Measurements from ENCODE around the gene SUMO1.
"Not testable (repeated sequence)": the region's sequence is repeated elsewhere in the genome, so short reads cannot be mapped to it uniquely, and the experiment has no call there.

The SUMO1 gene

DNA sequence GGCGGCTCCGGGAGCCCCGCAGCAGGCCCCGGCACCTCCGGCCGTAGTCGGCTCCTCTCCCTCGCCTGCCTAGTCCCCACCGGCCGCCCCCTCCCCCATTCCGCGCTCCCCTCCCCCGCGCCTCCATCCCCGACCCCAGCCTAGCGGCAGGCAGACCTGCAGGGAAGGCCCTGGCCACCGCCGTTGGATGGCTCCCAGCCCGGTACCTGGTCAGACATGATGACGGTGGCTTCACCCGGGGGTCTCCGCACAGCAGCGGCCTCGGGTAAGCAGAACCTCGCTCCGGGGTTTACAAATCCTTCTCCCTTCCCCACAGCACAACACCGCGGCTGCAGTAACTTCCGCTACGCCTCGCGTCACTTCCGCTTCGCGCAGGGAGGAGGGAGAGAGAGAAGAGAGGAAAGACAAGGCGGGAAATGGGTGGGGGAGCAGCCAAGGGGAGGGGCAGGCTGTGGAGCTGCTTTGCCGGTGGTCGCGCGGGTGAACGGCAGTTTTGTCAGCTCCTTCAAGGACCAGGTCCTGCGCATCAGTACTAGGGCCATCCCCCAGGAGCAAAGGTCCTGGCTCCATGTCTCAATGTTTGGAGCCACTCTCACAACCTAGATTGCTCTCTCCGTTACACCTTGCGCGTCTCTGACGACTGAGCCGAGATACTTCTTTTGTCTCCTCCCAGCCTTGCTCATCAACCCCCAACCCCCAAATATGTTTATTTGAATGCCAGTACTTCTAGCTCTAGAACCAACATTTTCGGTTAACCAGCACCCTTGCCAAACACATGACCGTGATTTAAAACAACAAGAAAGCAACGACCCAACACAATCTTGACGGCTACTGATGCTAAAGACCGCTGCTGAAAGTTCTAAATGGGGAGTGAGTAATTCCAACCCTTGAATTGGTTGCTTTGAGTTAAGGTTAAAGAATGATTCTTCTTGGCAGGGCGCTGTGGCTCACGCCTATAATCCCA lies at the start of gene SUMO1:
TSS of gene SUMO1 (minus strand) at position 364 of the 964 bp plus-strand sequence. CDS start at position 218, 146 bp downstream.
- DNase-seq (ENCODE audit: low read depth, low spot score), result peak; percentile 97

DNA sequence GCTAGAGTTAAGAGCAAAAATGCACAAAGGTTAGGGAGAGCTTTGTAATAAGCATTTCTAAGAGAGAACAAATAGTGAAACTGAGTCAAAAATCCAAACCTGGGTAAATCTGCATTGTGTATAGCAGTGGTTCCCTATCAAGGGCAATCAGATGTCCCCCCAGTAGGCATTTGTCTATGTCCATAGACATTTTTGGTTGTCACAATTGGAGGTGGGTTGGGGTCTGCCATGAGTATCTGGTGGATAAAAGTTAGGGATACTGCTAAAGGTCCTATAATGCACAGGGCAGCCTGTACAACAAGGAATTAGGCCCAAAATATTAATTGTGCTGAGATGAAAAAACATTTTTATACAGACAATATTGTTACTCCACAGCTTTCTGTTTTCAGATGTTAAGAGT lies 48.2 kb upstream of the SUMO1 start:
- no peak for DNase-seq (ENCODE audit: low read depth, low spot score)

DNA sequence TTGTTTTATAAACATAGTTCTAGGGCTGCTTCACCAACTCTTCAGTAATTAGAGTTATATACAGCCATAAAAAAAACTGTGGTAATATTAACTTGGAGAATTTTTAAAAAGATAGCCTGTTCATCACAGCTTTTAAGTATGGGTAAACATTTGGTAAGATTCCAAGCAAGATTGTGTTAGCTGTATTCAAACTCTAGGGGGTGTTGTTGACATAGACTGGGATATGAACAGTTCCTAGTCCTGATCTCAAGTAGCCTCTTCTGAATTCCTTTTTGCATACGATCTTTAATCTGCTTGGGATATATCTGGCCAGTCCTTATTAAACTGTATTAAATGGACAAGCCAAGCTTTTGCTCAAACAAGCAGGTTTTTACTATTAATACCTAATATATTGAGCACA lies 40.5 kb upstream of the SUMO1 start:
- no peak for DNase-seq (ENCODE audit: low read depth, low spot score)

DNA sequence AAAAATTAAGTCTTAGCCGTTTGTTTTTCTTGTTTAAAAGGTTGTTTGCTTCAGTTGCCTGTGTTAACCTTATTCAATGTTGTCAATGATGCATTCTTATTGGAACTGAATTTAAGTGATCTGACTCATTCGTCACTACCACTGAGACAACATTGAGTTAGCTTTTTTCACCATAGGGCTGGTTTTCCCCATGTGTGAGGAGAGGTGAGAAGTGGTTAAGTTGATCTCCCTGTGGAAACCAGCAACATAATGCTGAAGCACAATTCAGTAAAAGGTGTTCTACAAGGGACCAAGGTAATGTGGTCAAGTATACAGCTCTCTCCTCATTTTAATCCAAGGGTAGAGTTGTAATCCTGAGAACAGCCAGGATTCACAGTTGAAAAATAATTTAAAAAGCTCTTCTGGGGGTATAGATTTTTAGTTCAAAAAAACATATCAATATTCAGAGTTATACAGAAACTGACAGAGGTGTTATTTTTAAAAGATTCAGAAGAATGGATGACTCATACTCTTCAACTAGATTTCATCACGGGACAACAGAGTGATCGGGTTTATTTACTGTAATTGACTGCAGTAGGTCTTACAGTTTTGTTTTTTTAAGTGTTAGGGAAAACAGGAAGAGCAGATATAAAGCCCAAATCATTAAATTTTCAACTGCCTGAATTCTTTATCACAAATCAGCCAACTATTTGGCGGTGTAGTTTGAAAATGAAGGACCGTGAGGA lies 39.8 kb upstream of the SUMO1 start:
- no peak for DNase-seq (ENCODE audit: low read depth, low spot score)

DNA sequence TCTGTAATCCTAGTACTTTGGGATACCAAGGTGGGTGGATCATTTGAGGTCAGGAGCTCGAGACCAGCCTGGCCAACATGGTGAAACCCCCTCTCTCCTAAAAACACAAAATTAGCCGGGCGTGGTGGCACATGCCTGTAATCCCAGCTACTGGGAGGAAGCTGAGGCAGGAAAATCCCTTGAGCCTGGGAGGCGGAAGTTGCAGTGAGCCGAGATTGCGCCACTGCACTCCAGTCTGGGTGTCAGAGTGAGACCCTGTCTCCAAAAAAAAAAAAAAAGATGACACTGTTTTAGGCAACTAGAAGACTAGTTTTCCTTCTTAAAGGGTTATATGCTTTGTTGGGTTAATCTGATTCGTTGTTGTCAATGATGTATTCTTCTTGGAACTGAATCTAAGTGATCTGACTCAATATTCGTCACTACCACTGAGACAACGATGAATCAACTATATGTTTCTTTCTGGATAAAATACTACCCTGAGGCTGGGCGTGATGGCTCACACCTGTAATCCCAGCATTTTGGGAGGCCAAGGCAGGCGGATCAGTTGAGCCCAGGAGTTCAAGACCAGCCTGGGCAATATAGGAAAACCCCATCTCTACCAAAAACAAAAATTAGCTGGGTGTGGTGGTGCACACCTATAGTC lies 37.8 kb upstream of the SUMO1 start:
- DNase-seq (ENCODE audit: low read depth, low spot score), result not testable (repeated sequence)

DNA sequence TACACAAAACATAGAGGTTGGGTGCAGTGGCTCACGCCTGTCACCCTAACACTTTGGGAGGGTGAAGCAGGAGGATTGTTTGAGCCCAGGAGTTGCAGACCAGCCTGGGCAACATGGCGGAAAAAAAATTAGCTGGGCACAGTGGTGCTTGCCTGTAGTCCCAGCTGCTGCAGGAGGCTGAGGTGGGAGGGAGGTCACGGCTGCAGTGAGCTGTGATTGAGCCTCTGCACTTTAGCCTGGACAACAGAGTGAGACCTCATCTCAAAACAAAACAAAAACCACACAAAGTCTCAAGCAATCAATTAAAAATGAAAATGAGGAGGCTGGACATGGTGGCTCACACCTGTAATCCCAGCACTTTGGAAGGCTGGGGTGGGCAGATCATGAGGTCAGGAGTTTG lies 32.1 kb upstream of the SUMO1 start:
- peak; percentile 38 for DNase-seq (ENCODE audit: low read depth, low spot score)

DNA sequence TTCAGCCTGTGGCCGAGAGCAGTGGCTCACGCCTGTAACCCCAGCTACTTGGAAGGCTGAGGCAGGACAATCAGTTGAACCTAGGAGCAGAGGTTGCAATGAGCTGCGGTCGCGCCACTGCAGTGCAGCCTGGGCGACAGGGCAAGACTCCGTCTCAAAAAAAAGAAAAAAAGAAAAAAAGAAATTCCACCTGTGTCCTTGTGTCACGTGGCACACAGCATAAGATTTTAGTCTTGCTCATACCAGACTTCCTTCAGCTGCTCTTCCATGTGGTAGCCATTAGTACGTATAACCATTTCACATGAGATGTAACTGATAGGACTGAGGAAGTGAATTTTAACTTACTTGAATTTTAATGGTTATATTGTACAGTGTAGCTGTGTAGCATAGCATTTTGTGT lies 31.2 kb upstream of the SUMO1 start:
- peak; percentile 53 for DNase-seq (ENCODE audit: low read depth, low spot score)

DNA sequence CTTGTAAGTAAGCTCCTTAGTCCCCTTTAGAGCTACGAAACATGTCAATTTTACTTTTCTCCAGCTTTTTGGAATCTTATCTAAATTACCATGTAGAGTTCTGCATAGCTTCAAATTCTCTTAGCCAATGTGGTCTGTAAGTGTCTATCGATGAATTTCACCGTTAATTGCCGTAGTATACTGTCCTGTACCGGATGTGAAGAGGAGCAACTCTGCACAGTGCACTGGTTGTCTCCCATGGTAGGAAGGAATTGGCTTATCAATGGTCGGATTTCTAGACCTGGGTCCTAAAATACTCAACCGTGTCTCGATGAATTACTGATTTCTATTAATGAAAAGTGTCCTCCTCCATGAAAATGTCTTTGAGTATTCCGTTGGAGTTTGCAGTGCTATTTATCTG lies 29.1 kb upstream of the SUMO1 start:
- no peak for DNase-seq (ENCODE audit: low read depth, low spot score)

DNA sequence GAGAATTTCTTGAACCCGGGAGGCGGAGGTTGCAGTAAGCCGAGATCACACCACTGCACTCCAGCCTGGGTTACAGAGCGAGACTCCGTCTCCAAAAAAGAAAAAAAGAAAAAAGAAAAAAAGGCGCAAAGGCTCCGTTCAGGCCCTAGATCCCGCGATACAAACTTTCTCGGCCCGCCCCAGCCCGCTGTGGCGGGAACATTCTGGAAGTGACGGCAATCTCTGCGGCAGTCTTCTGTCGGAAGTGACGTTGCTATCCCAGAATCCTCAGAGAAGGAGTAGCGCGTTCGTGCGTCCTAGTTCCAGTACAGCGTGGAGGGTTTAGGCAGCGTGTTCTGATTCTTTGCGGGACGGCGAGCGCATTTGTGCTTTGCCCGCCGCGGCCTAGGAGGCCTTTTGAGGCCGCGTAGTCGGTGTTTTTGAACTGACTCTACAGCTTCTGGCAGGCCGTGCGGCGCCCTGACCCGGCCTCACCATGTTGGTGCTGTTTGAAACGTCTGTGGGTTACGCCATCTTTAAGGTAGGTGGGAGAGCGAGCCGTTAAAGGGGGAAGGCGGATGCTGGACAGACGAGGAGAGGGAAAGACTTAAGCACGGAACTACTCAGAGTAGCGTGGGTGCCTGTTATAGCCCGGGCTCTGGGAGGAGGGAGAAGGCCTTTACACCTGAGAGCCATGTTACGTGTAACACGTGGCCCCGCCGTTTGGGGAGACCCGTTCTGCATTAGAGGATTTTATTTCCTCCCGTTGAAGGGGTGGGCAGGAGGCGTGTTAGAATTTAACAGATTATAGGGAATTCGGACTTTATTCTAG lies 27.3 kb upstream of the SUMO1 start, which contains the start of gene NOP58:
TSS of gene NOP58 (plus strand) at position 297 of the 811 bp plus-strand sequence. CDS start at position 476, 179 bp downstream.
- DNase-seq (ENCODE audit: low read depth, low spot score), result peak; percentile 96

DNA sequence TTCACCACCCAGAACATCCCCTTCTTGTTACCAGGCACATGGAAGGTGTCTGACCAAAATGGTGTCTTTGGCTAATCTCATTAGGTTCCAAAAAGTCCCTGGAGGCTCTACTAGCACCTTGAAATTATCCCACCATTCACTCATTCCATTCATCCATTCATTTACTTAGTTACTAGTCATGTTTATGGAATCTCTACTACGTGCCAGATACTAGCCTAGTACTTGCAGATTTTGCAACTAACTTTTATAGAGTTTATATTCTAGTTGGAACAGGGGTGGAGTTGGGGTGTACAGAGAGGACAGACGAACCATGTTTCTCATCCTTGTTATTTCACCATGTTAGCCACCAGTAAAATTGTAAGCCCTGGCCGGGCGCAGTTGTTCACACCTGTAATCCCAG lies 23.1 kb upstream of the SUMO1 start:
- DNase-seq (ENCODE audit: low read depth, low spot score), result no peak

DNA sequence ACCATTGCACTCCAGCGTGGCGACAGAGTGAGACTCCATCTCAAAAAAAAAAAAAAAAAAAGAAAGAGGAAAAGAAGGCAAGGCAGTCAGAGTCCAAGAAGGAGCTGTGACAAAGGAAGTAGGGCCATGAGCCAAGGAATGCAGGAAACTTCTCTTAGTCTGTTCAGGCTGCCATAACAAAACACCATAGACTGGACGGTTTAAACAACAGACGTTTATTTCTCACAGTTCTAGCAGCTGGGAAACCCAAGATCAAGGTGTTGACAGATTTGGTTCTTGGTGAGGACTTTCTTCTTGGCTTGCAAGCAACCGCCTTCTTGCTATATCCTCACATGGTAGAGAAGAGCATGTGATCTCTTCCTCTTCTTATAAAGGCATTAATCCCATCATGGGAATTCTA lies 13.1 kb upstream of the SUMO1 start:
- no peak for DNase-seq (ENCODE audit: low read depth, low spot score)

DNA sequence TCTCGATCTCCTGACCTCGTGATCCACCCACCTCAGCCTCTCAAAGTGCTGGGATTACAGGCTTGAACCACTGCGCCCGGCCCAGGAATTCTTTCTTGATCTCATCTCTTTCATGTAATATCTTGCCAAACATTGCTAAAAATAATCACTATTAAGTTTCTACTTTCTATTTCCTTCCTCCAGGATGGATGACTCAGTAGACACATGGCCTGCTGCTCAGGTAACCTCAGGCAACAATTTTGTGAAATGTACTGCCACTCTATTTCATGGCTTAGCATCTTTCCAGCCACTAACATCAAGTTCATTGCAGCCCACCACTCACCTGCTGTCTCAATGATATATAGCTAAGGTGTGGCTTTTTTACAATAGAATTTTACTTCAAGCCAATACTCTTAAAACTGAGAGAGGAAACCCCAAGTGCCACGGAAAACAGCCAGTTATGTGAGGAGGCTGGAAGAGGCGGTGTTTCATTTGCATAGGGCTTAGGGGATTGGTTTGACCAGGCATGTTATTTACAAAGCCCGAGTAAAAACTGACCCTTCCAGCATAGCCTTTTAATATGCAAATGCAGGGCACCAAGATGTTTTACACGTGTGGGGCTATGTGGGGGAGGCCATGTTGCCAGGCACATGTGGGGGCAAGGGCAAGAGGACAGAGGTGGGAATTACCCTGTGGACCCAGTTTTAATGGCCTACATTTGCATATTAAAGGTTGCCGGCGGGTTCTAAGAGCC lies 11.3 kb upstream of the SUMO1 start:
- peak; percentile 90 for DNase-seq (ENCODE audit: low read depth, low spot score)

DNA sequence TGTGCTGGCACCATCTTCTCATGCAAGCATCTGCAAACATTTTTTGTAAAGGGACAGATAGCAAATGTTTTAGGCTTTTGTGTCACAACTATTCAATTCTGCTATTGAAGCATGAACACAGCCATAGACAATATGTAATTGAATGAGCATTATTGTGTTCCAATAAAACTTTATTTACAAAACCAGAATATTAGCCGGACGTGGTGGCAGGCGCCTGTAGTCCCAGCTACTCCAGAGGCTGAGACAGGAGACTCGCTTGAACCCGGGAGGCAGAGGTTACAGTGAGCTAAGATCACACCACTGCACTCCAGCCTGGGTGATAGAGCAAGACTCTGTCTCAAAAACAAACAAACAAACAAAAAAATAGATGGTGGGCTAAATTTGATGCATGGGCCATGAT lies 9.3 kb upstream of the SUMO1 start:
- DNase-seq (ENCODE audit: low read depth, low spot score), result not testable (repeated sequence)

DNA sequence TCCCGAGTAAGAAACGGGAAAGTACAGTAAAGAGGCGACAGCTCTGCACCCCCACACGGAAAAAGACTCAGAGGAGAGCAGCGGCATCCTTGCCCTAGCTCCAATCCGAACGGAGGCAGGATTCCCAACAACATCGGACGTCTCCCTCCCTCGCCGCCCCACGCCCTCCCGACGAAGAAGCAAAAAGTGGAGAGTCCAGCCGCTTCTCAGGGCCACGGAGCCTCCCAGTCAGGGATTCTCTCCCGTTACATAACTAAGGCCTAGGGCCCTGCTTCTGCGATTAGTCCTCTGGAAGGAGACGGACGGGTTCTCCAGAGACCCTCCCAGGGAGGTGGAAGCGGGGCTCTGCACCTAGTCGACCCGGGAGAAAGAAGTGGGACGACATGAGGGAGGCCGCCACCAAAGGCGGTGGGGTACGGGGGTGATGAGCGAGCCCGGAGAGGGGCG lies 587 bp downstream of the SUMO1 start:
- peak; percentile 68 for DNase-seq (ENCODE audit: low read depth, low spot score)

DNA sequence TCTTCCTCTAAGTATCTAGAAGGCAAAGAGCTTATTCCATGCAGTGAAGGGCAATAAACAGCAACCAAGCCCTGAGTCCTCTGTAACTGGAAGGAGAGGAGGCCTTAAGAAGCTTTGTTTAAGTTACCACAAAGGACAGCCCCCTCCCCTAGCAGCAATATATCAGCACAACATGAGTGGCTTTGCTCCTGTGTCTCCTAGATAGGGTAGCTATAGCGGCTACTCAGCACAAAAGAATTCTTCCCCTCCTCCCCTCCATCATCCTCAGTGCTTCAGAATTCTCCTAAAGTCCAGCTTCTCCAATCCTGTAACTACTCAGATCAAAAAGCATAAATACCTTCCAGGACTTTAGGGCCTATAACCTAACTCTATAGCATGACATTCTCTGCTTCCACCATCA lies 16.5 kb downstream of the SUMO1 start:
- peak; percentile 27 for DNase-seq (ENCODE audit: low read depth, low spot score)

DNA sequence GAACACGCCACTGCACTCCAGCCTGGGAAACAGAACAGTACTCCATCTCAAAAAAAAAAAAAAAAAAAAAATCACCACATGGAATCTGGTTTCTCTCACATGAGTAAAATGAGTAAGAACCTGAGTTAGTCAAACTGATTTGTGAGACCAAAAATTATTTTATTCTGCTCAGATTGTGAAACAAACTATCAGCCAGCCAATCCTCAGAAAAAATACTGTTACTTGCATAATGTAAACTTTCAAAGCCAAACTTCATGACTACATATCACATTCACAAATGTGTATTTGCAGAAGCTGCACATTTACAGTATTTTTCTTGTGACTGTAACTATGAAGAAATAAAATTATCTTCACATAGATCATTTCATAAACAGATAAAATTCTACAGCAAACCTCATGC lies 23.2 kb downstream of the SUMO1 start:
- DNase-seq (ENCODE audit: low read depth, low spot score), result no peak

DNA sequence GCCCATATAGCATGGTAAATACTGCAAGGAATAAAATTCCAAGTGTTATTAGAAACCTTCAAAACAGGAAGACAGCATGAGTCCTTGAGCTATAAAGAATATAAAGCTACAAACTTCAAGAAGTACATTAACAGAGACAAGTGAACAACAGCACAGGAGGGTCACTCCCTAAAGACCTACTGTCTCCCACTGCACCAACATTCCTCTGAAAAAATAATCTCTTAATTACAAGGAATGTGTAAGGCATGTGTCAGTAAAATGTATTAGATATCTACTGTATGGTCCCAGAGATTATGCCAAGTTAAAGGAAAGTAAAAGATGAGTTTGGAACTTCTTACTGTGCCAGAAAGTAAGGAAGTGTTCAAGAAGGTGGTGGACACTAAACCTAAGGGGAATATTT lies 29.9 kb downstream of the SUMO1 start:
- DNase-seq (ENCODE audit: low read depth, low spot score), result no peak

DNA sequence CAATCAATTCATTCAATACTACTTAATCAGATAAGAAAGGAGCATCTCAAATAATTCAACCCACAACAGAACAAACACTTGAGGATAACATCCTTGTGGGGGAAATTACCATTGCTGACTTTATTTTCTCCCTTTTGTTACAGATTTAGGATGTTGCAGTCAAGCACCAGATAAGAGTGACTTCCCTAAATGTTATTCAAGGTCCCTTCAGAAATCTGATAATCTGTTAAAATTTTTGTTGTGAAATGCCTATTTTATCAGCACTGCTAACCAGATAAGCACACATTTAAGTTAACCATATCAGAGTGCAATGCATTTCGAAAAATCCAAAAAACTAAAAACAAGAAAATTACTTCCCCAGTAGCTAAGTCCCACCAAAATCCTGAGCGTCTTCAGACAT lies 33.5 kb downstream of the SUMO1 start:
- no peak for DNase-seq (ENCODE audit: low read depth, low spot score)

DNA sequence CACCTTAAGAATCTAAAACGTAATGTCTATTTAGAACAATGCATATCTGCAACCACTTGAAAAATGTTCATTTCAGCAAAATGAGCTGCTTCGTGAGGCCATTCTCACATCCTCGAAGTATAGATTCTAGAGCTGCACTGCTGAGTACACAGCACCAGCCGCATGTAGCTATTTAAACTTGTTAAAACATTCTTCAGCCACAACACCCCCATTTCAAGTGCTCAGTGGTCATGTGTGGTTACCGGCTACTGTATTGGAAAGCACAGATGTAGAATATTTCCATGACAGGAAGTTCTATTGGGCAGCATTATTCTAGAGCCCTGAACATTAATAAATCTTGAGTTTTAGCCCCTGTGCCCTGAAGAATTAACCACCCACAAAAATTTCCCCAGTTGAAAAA lies 35.0 kb downstream of the SUMO1 start:
- no peak for DNase-seq (ENCODE audit: low read depth, low spot score)

All from ELF-1 (cell line).